ENCODE data around the gene LRRK1. TPM values are rescaled to one million over a fixed set of nuclear protein-coding genes. Genes with fewer than 3 reads are reported as not detected.

LRRK1 gene
- total RNA-seq, 1 donor from 2014 or later: 105 TPM

GRCh38 chr15:100985401-100985800 lies 66.2 kb downstream of the LRRK1 start:
- Histone ChIP-seq H3K36me3 (peaks cover 0 to 19% of the 10 kb centered on the region in 2 donors), H3K4me1 (no peaks in the 10 kb centered on the region), H3K27ac (no peak overlapping the region), H3K9me3 (no peaks in the 10 kb centered on the region), H3K4me3 (no peak overlapping the region), H3K27me3 (no peaks in the 10 kb centered on the region)
- TF ChIP-seq CTCF (IDR thresholded peaks at IDR 0.05): no peak
- DNase-seq (ENCODE audit: low spot score in 2 of 2): no peak
- intact Hi-C loops (cut with DNase I): no loop called here

GRCh38 chr15:100986158-100986896 lies 67.2 kb downstream of the LRRK1 start:
- no peak for DNase-seq (ENCODE audit: low spot score in 2 of 2)
- TF ChIP-seq CTCF (IDR thresholded peaks at IDR 0.05): no peak
- no peaks in the 10 kb centered on the region for H3K4me1 ChIP-seq
- no peaks in the 10 kb centered on the region for H3K27me3 ChIP-seq
- no peak overlapping the region for H3K27ac ChIP-seq
- intact Hi-C loops (cut with DNase I): no loop called here
- no peak overlapping the region for H3K4me3 ChIP-seq
- H3K36me3 ChIP-seq: peaks cover 0 to 19% of the 10 kb centered on the region in 2 donors
- no peaks in the 10 kb centered on the region for H3K9me3 ChIP-seq

- Histone ChIP-seq H3K27me3 (no peaks in the 10 kb centered on the region), H3K4me1 (no peaks in the 10 kb centered on the region), H3K9me3 (no peaks in the 10 kb centered on the region), H3K27ac (no peak overlapping the region), H3K36me3 (peaks cover 0 to 19% of the 10 kb centered on the region in 2 donors), H3K4me3 (no peak overlapping the region)
- intact Hi-C loops (cut with DNase I): no loop called here
- DNase-seq (ENCODE audit: low spot score in 2 of 2): no peak
- no peak for TF ChIP-seq CTCF (IDR thresholded peaks at IDR 0.05)
Observed at GRCh38 chr15:100987143-100987542, 68.0 kb downstream of the LRRK1 start.

GRCh38 chr15:100988297-100988696 lies 69.1 kb downstream of the LRRK1 start:
- intact Hi-C loops (cut with DNase I): no loop called here
- Histone ChIP-seq H3K27ac (no peak overlapping the region), H3K27me3 (no peaks in the 10 kb centered on the region), H3K36me3 (peaks cover 0 to 19% of the 10 kb centered on the region in 2 donors), H3K4me1 (no peaks in the 10 kb centered on the region), H3K9me3 (no peaks in the 10 kb centered on the region), H3K4me3 (no peak overlapping the region)
- no peak for TF ChIP-seq CTCF (IDR thresholded peaks at IDR 0.05)
- no peak for DNase-seq (ENCODE audit: low spot score in 2 of 2)

GRCh38 chr15:100988857-100989256 lies 69.7 kb downstream of the LRRK1 start:
- no peaks in the 10 kb centered on the region for H3K27me3 ChIP-seq
- no peak overlapping the region for H3K27ac ChIP-seq
- no peaks in the 10 kb centered on the region for H3K9me3 ChIP-seq
- no peak for DNase-seq (ENCODE audit: low spot score in 2 of 2)
- H3K36me3 ChIP-seq: peaks cover 0 to 19% of the 10 kb centered on the region in 2 donors
- TF ChIP-seq CTCF (IDR thresholded peaks at IDR 0.05): no peak
- H3K4me3 ChIP-seq: no peak overlapping the region
- intact Hi-C loops (cut with DNase I): no loop called here
- H3K4me1 ChIP-seq: no peaks in the 10 kb centered on the region
